Measurements from ENCODE around the gene ELOVL1.

GRCh38 chr1:43327549-43328292, 40.1 kb downstream of the ELOVL1 start:
- no peak for TF ChIP-seq CTCF (IDR thresholded peaks at IDR 0.05 in 4 of 5, conservative IDR thresholded peaks at IDR 0.05 in 1 of 5)
- TF ChIP-seq POLR2A (IDR thresholded peaks at IDR 0.05), result no peak

All from gastrocnemius medialis (tissue), 4 donors.